ENCODE measurements around the gene DENR. TPM values are rescaled to one million over a fixed set of nuclear protein-coding genes. Genes with fewer than 3 reads are reported as not detected.
"Not testable (repeated sequence)": the region's sequence is repeated elsewhere in the genome, so short reads cannot be mapped to it uniquely, and the experiment has no call there.

DENR gene
- total RNA-seq, 1 donor from 2014 or later = 46.3 TPM

- H3K4me1 Mint-ChIP-seq (ENCODE audit: low read depth) = no peaks in the 10 kb centered on the region
- H3K27me3 Mint-ChIP-seq (ENCODE audit: low read depth) = no peaks in the 10 kb centered on the region
- TF ChIP-seq CTCF (IDR thresholded peaks at IDR 0.05) = no peak
- no peak overlapping the region for H3K27ac Mint-ChIP-seq (ENCODE audit: unreplicated experiment)
- H3K4me3 Mint-ChIP-seq (ENCODE audit: unreplicated experiment) = no peak overlapping the region
- DNase-seq (ENCODE audit: low spot score) = no peak
- no peaks in the 10 kb centered on the region for H3K9me3 Mint-ChIP-seq (ENCODE audit: low read depth)
- H3K36me3 Mint-ChIP-seq (ENCODE audit: low read depth) = no peaks in the 10 kb centered on the region
Measured at GRCh38 chr12:122740351-122740750, 12.3 kb upstream of the DENR start.

GRCh38 chr12:122743895-122744525, 8.6 kb upstream of the DENR start:
- H3K9me3 Mint-ChIP-seq (ENCODE audit: low read depth) = no peaks in the 10 kb centered on the region
- no peak overlapping the region for H3K4me3 Mint-ChIP-seq (ENCODE audit: unreplicated experiment)
- no peak for DNase-seq (ENCODE audit: low spot score)
- H3K4me1 Mint-ChIP-seq (ENCODE audit: low read depth) = no peaks in the 10 kb centered on the region
- no peaks in the 10 kb centered on the region for H3K27me3 Mint-ChIP-seq (ENCODE audit: low read depth)
- no peaks in the 10 kb centered on the region for H3K36me3 Mint-ChIP-seq (ENCODE audit: low read depth)
- no peak for TF ChIP-seq CTCF (IDR thresholded peaks at IDR 0.05)
- no peak overlapping the region for H3K27ac Mint-ChIP-seq (ENCODE audit: unreplicated experiment)

GRCh38 chr12:122747224-122748135, 5.1 kb upstream of the DENR start:
- peaks cover 3% of the 10 kb centered on the region for H3K4me1 Mint-ChIP-seq (ENCODE audit: low read depth)
- no peaks in the 10 kb centered on the region for H3K9me3 Mint-ChIP-seq (ENCODE audit: low read depth)
- H3K27me3 Mint-ChIP-seq (ENCODE audit: low read depth) = no peaks in the 10 kb centered on the region
- H3K4me3 Mint-ChIP-seq (ENCODE audit: unreplicated experiment) = no peak overlapping the region
- no peaks in the 10 kb centered on the region for H3K36me3 Mint-ChIP-seq (ENCODE audit: low read depth)
- no peak overlapping the region for H3K27ac Mint-ChIP-seq (ENCODE audit: unreplicated experiment)
- no peak for DNase-seq (ENCODE audit: low spot score)
- TF ChIP-seq CTCF (IDR thresholded peaks at IDR 0.05) = no peak

GRCh38 chr12:122749569-122750332, 2.9 kb upstream of the DENR start:
- Mint-ChIP-seq H3K27me3 (ENCODE audit: low read depth) (no peaks in the 10 kb centered on the region), H3K9me3 (ENCODE audit: low read depth) (no peaks in the 10 kb centered on the region), H3K4me1 (ENCODE audit: low read depth) (peaks cover 18% of the 10 kb centered on the region), H3K4me3 (ENCODE audit: unreplicated experiment) (no peak overlapping the region), H3K27ac (ENCODE audit: unreplicated experiment) (no peak overlapping the region), H3K36me3 (ENCODE audit: low read depth) (peaks cover 10% of the 10 kb centered on the region)
- no peak for TF ChIP-seq CTCF (IDR thresholded peaks at IDR 0.05)
- DNase-seq (ENCODE audit: low spot score) = no peak

GRCh38 chr12:122750781-122751515, 1.7 kb upstream of the DENR start:
- H3K36me3 Mint-ChIP-seq (ENCODE audit: low read depth) = peaks cover 16% of the 10 kb centered on the region
- not testable (repeated sequence) for DNase-seq (ENCODE audit: low spot score); H3K27ac Mint-ChIP-seq (ENCODE audit: unreplicated experiment); H3K9me3 Mint-ChIP-seq (ENCODE audit: low read depth); H3K27me3 Mint-ChIP-seq (ENCODE audit: low read depth); H3K4me3 Mint-ChIP-seq (ENCODE audit: unreplicated experiment)
- peaks cover 24% of the 10 kb centered on the region for H3K4me1 Mint-ChIP-seq (ENCODE audit: low read depth)

Measured in chondrocyte (in vitro differentiated cells).